NK-92 (cell line): ENCODE measurements around the gene USP30.

Experiments
- DNase-seq: peaks from one replicate; lab custom pipeline; 2025; ENCODE audit not compliant: unreplicated experiment; lab: John Stamatoyannopoulos, UW

The USP30 gene

DNA sequence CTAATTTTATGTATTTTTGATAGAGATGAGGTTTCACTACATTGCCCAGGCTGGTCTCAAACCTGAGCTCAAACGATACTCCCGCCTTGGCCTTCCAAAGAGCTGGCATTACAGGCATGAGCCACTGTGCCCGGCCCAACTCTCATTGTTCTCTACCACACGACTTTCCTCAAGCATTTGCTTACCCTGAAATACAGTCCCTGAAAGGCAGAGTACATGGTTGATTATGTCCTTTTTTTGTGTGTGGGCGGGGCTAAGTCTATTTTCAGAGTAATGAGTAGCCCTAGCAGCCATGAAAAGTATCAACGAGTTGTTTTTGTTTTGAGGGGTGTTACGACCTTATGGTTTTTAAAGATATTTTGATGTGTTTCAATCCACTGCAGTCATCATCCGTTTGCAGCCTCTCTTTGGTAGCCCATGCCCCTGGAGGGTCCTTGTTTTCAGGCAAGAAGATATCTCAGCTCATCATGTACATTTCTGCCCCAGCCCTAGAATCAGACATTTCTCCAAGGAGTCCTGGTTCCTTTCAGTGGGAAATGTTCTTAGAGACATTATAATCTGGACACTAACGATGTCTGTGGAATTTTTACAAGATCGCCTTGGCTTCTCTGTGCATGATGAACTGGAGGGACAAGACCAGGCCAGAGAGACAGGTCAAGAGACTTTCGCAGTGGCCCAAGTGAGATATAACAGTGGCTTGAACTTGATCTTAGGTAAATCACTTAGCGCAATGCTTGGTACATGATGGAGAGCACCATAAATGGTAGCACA is 72.7 kb downstream of the USP30 start:
- no peak for DNase-seq

DNA sequence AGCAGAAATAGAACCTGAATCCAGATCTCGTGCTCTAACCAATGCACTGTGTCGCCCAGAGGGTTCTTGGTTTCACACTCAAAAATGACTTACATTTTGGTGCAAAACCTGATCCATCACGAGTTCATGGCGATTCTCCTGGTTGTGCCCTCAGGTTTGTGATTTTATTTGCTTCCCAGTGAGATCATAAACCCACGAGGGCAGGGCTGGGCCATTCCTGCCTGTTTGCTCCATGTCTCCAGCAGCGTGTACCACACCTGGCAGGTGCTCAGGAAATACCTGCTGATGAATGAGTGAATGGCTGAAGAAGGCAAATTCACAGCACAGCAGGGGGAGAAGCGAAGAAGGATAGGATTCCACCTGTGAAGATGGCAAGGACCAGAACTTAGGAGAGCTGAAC is 73.4 kb downstream of the USP30 start:
- no peak for DNase-seq

DNA sequence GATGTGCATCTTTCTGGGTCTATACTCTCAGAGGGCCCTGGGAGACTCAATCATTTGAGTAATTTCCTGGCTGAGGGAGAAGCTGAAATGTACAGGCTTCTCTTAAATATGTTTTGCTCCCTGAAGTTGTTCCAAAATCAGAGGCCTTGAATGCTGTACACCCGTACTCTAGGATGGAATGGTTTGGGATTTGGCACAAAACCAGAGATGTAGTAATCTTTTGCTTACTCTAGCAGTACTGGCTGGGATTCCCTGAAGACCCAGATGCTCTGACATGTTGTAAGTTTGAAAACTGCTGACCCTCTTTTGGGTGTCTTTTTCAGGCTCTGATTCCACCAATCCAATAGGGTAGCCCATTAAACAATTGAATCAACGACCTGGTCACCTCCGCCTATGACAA is 74.4 kb downstream of the USP30 start:
- no peak for DNase-seq

DNA sequence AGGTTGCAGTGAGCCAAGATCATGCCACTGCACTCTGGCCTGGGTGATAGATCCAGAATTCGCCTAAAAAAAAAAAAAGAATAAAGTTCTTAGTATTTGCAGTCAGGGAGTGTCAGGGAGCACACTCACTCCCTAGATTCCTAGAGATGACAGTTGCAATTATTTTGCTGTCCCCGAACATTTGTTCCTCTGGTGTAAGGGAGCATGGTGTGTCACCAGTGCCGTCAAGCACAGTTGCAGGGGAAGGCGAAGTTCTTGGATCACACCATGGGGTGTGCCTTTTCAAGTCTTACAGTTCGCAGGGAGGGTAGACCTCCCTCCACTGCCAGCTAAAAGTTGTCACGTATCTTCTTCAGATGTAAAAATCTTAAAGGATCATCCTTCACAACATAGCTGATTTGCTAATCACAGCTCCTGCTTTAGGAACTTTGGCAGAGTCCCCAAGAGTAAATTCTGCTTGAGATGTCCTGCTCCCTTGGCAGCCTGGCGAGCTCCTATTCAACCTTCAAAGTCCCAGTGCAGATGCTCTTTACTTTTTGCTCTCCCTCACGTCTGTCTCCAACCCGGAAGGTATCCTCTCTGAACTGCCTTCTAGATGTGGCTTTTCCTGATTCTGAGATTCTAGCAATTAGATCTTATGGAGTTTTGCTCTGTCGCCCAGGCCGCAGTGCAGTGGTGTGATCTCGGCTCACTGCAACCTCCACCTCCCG is 75.3 kb downstream of the USP30 start:
- no peak for DNase-seq

DNA sequence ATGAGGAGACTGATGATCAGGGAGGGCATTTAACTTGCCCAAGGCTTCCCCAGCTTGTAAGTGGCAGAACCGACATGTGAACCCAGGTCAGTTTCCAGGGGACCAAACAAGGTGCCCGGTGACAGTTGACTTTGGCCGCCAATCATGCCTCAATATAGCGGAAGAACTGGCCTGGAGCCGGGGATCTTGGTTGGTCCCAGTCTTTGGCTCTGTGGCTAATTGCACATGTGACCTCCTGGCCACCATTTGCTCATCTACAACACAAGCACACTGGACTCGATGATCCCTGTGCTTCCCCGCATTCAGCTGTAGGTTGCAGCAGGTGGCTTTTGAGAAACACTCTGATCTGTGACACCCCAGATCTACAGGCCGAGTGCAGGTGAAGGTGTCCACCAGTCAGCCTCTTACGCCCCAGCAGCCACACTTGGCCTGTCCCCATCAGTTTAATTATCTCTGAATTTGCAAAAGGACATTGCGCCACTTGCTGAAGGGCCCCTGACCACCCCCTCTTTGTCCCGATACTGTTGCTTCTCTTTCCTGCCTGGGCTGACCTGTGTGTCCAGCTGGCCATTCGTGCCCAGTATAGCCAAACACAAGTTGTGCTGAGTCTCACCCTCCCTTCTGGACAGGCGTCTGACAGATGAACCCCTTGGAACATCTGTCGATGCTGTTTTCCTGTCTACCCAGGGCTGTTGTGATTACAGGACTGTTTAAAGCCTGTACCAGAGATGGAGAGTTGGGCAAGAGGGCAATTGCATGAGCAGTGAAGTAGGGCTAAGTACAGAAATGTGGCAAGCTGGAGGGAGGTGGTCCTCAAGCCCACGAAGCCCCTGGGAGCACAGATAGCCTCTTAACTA is 78.1 kb downstream of the USP30 start:
- no peak for DNase-seq

DNA sequence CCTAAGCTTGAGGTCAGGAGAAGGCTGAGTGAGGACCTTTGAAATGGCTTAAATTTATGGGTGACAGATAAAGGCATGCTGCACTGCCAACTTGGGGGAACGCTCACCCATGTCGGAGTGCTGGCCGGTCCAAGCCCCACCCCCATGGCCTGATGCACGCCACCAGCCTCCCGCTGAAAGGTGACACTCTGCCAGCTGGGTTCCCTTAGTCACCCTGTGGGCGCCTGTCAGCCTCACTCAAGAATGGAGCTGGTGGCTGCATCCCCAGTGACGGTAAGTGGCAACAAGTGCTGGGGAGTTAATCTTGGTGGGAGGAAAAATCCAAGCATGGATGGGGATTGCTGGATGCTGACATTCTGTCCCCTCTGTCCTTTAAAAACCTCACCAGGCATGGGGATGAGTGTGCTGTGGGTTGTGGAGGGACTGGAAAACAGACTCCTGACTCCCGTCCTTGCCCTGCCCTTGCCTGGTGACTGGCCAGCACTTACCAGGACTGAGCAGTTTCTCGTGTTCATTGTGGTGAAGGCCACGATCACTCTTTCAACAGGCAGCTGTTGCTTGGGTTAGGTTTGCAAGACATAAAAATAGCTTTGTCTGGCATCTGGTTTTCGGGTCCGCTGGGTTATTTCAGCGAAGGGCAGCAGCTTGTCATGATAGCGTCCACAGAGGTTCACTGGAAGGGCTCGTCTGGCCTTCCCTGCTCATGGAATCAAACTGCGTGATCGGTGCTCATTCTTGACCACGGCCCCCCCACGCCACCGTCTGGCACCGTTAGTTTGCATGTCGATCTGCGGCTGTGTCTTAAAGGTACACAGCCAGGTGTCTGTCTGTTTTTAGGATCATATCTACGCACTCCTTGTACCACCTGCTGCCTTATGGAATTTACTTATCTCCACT is 79.0 kb downstream of the USP30 start:
- DNase-seq, result no peak

DNA sequence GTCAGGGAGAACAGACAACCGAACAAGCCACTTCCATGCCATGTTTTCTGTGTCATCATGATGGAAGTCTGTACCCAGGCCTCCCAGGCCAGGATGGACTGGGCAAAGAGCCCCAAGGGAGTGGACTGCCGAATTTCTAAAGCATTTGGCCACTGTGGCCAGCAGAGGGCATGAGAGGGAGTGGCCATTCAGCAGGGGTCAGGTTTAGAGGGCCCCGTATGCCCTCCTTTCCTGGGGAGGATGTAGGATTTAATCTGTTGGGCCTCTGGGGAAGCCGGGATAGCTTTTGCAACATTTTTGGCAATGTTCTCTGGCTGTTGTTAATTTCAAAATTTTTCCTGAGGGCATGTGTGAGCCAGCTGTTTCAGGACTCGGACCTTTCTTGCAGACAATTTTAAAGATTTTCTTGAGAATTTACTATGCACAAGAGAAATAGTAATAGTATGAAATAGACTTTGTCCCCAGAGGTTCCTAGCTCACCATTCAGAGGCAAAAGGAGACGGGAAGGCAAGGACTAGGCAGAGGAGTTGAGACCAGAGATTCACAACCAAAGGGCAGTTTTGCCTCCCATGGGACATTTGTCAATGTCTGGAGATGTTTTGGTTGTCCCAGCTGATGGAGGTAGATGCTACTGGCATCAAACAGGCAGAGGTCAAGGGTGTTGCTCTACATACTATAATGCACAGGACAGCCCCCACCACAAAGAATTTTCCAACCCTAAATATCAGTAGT is 82.0 kb downstream of the USP30 start:
- no peak for DNase-seq

DNA sequence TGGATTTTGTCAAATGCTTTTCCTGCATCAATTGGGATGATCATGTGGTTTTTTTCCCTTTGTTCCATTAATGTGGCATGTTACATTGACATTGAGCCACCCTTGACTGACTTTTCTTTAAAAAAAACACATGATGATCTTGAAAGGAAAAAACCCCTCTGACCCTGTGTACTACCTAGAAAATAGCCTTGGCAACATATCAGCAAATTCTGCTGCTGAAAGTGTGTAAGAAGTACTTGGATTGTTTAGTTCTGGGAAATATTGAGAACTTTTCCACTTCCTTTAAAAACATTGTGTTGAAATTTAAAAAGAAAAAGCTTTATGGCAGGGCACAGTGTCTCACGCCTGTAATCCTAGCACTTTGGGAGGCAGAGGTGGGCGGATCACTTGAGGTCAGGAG is 84.7 kb downstream of the USP30 start:
- no peak for DNase-seq
